Sigmoid colon (tissue), 7 donors: ENCODE data around the gene CHCHD6. TPM values are rescaled to one million over a fixed set of nuclear protein-coding genes. Genes with fewer than 3 reads are reported as not detected.

Source experiments
- DNase-seq: peaks from one replicate; pipeline ENCODE4 v3.0.0-alpha.2; 2019
- H3K27ac ChIP-seq, 4 donors: fragments of 200-600 bp; sonication (generic); one replicate each; pipeline ENCODE4 v1.5.1; 2016 to 2019; ENCODE audit warnings: mild to moderate bottlenecking in 1 of 4
- H3K27me3 ChIP-seq, 3 donors: fragments of 200-600 bp; sonication (generic); one replicate each; pipeline ENCODE4 v1.5.1; 2019; ENCODE audit warnings: mild to moderate bottlenecking in 1 of 3
- H3K36me3 ChIP-seq, 4 donors: fragments of 200-600 bp; sonication (generic); one replicate each; pipeline ENCODE4 v1.5.1; 2016 to 2019
- H3K4me1 ChIP-seq, 4 donors: fragments of 200-600 bp; sonication (generic); one replicate each; pipeline ENCODE4 v1.5.1; 2017 to 2019
- H3K4me3 ChIP-seq, 4 donors: fragments of 200-600 bp; sonication (generic); one replicate each; pipeline ENCODE4 v1.5.1; 2017 to 2019; ENCODE audit warnings: mild to moderate bottlenecking in 2 of 4, moderate library complexity in 1 of 4
- H3K9me3 ChIP-seq, 4 donors: fragments of 200-600 bp in 3 of 4; sonication (generic) in 3 of 4; one replicate each; pipeline versions ENCODE4 v1.5.1 to v1.6.1; 2013 to 2019
- EP300 ChIP-seq, 4 donors: sonication (generic); formaldehyde crosslinking; IDR thresholded peaks; one replicate each; pipeline ENCODE4 v1.6.1; 2017; ENCODE audit warnings: antibody characterized with exemption in 4 of 4
- POLR2A ChIP-seq, 2 donors: fragments of 450-650 bp; IDR thresholded peaks; one replicate each; pipeline ENCODE4 v1.6.1; 2016; ENCODE audit warnings: antibody characterized with exemption in 2 of 2, mild to moderate bottlenecking in 2 of 2, moderate library complexity in 2 of 2
- POLR2AphosphoS5 ChIP-seq, 4 donors: sonication (generic); formaldehyde crosslinking; IDR thresholded peaks; one replicate each; pipeline ENCODE4 v1.6.1; 2017; ENCODE audit warnings: antibody characterized with exemption in 4 of 4
- WGBS, 2 donors: extraction: QIAGEN DNeasy Blood & Tissue Kit; methylation state at CpG; one replicate each; pipeline ENCODE4 v1.1.7; 2013; 5-methylcytosine and 5-hydroxymethylcytosine counted together
- intact Hi-C: fragments of 100-400 bp; cut with DNase I; formaldehyde crosslinking; loops from one replicate; pipeline ENCODE4 v1.15.1; 2023
- polyA plus RNA-seq, 3 donors: library from polyadenylated mRNA; stranded (reverse); fragments of 200-250 nt; gene quantifications; one replicate each; pipeline ENCODE4 v1.2.3, GENCODE V29; 2013
- total RNA-seq, 4 donors: library from RNA; depleted of rRNA; stranded (reverse); fragments of >200 nt; gene quantifications; one replicate each; pipeline ENCODE4 v1.1.0, GENCODE V29; 2016
- TF ChIP-seq, protein P1 (sequence below), 4 experiments: fragments of 450-650 bp in 3 of 4; fragments of 200-600 bp in 1 of 4; IDR thresholded peaks; one replicate each; pipeline ENCODE4 v1.5.1; 2016 to 2019; ENCODE audit warnings: antibody characterized with exemption in 4 of 4, mild to moderate bottlenecking in 3 of 4, moderate library complexity in 2 of 4
- donor health status: healthy with polysubstance abuse.
- donor health status: Bipolar disorder and iron deficiency.
- donor health status: healthy.

The CHCHD6 gene
- total and polyA plus RNA-seq, 7 donors, result 8.0 to 20.9 (median 14.4) TPM

GRCh38 chr3:126887686-126888085, 183.6 kb downstream of the CHCHD6 start:
- Histone ChIP-seq H3K27ac (no peak overlapping the region), H3K36me3 (no peaks in the 10 kb centered on the region), H3K27me3 (no peaks in the 10 kb centered on the region), H3K4me1 (no peaks in the 10 kb centered on the region), H3K4me3 (no peak overlapping the region), H3K9me3 (no peaks in the 10 kb centered on the region)
- intact Hi-C loops, result no loop called here
- TF ChIP-seq POLR2A (IDR thresholded peaks at IDR 0.05) (no peak), EP300 (IDR thresholded peaks at IDR 0.05) (no peak), POLR2AphosphoS5 (IDR thresholded peaks at IDR 0.05) (no peak)
- TF ChIP-seq, protein P1, sequence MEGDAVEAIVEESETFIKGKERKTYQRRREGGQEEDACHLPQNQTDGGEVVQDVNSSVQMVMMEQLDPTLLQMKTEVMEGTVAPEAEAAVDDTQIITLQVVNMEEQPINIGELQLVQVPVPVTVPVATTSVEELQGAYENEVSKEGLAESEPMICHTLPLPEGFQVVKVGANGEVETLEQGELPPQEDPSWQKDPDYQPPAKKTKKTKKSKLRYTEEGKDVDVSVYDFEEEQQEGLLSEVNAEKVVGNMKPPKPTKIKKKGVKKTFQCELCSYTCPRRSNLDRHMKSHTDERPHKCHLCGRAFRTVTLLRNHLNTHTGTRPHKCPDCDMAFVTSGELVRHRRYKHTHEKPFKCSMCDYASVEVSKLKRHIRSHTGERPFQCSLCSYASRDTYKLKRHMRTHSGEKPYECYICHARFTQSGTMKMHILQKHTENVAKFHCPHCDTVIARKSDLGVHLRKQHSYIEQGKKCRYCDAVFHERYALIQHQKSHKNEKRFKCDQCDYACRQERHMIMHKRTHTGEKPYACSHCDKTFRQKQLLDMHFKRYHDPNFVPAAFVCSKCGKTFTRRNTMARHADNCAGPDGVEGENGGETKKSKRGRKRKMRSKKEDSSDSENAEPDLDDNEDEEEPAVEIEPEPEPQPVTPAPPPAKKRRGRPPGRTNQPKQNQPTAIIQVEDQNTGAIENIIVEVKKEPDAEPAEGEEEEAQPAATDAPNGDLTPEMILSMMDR (IDR thresholded peaks at IDR 0.05), result no peak
- WGBS, 2 donors, result 90 to 92% methylated on average over 7 of the region's 7 CpGs
- no peak for DNase-seq

- H3K4me1 ChIP-seq, result no peaks in the 10 kb centered on the region
- 87 to 92% methylated on average over 5 of the region's 5 CpGs for WGBS, 2 donors
- DNase-seq, result no peak
- no peak overlapping the region for H3K4me3 ChIP-seq
- H3K36me3 ChIP-seq, result no peaks in the 10 kb centered on the region
- H3K27ac ChIP-seq, result no peak overlapping the region
- no peaks in the 10 kb centered on the region for H3K27me3 ChIP-seq
- intact Hi-C loops, result no loop called here
- no peak for TF ChIP-seq POLR2AphosphoS5 (IDR thresholded peaks at IDR 0.05)
- TF ChIP-seq, protein P1 (IDR thresholded peaks at IDR 0.05), result no peak
- TF ChIP-seq POLR2A (IDR thresholded peaks at IDR 0.05), result no peak
- no peak for TF ChIP-seq EP300 (IDR thresholded peaks at IDR 0.05)
- H3K9me3 ChIP-seq, result no peaks in the 10 kb centered on the region
These were observed 184.2 kb downstream of the CHCHD6 start for GRCh38 chr3:126888186-126888760.

- Histone ChIP-seq H3K4me3 (no peak overlapping the region), H3K27me3 (no peaks in the 10 kb centered on the region), H3K9me3 (no peaks in the 10 kb centered on the region), H3K36me3 (no peaks in the 10 kb centered on the region), H3K4me1 (no peaks in the 10 kb centered on the region), H3K27ac (no peak overlapping the region)
- DNase-seq, result peak; percentile 18
- intact Hi-C loops, result no loop called here
- TF ChIP-seq, protein P1 (IDR thresholded peaks at IDR 0.05), result no peak
- TF ChIP-seq EP300 (IDR thresholded peaks at IDR 0.05) (no peak), POLR2AphosphoS5 (IDR thresholded peaks at IDR 0.05) (no peak), POLR2A (IDR thresholded peaks at IDR 0.05) (no peak)
- 94 to 97% methylated on average over 15 of the region's 15 CpGs for WGBS, 2 donors
These were observed 185.5 kb downstream of the CHCHD6 start for GRCh38 chr3:126889276-126890201.

GRCh38 chr3:126891141-126891540, 187.1 kb downstream of the CHCHD6 start:
- no peaks in the 10 kb centered on the region for H3K27me3 ChIP-seq
- 97% methylated on average over 7 of the region's 7 CpGs for WGBS, 2 donors

More at GRCh38 chr3:126891141-126891540, 187.1 kb downstream of the CHCHD6 start:
- H3K36me3 ChIP-seq, result no peaks in the 10 kb centered on the region
- no peaks in the 10 kb centered on the region for H3K4me1 ChIP-seq
- no peak for DNase-seq
- H3K4me3 ChIP-seq, result no peak overlapping the region
- TF ChIP-seq EP300 (IDR thresholded peaks at IDR 0.05) (no peak), POLR2A (IDR thresholded peaks at IDR 0.05) (no peak), POLR2AphosphoS5 (IDR thresholded peaks at IDR 0.05) (no peak)
- TF ChIP-seq, protein P1 (IDR thresholded peaks at IDR 0.05), result no peak
- H3K27ac ChIP-seq, result no peak overlapping the region
- intact Hi-C loops, result no loop called here
- no peaks in the 10 kb centered on the region for H3K9me3 ChIP-seq
